Heart right ventricle (tissue), 16 donors: ENCODE data around the gene RPL14. TPM values are rescaled to one million over a fixed set of nuclear protein-coding genes. Genes with fewer than 3 reads are reported as not detected.
A peak's percentile ranks its signal among the peaks of the same experiment; 100 is the strongest.

Experiments used
- ATAC-seq, 8 donors: fragments of 200-7000 bp; cut with Tn5 transposase; one replicate each; pipeline ENCODE4 v1.9.1; 2020; ENCODE audit warnings: mild to moderate bottlenecking in 8 of 8, moderate library complexity in 8 of 8, moderate number of reproducible peaks in 1 of 8
- DNase-seq, 2 donors: peaks; one replicate each; pipeline ENCODE4 v3.0.0-alpha.2; 2020
- H3K27ac ChIP-seq, 10 donors: fragments of 200-600 bp; sonication (generic) in 2 of 10; one replicate each; pipeline versions ENCODE4 v1.5.0 to v1.8.0; 2020 to 2022; ENCODE audit warnings: mild to moderate bottlenecking in 3 of 10
- H3K27me3 ChIP-seq, 7 donors: fragments of 200-600 bp; one replicate each; pipeline ENCODE4 v1.8.0; 2021 to 2022; ENCODE audit warnings: mild to moderate bottlenecking in 2 of 7
- H3K36me3 ChIP-seq, 9 donors: fragments of 200-600 bp; sonication (generic) in 1 of 9; one replicate each; pipeline versions ENCODE4 v1.5.0 to v1.8.0; 2020 to 2022; ENCODE audit warnings: mild to moderate bottlenecking in 2 of 9
- H3K4me1 ChIP-seq, 9 donors: fragments of 200-600 bp; sonication (generic) in 1 of 9; one replicate each; pipeline versions ENCODE4 v1.5.0 to v1.8.0; 2020 to 2022; ENCODE audit warnings: mild to moderate bottlenecking in 4 of 9
- H3K4me3 ChIP-seq, 10 donors: fragments of 200-600 bp; sonication (generic) in 2 of 10; one replicate each; pipeline versions ENCODE4 v1.5.0 to v1.8.0; 2020 to 2022; ENCODE audit warnings: mild to moderate bottlenecking in 7 of 10, moderate library complexity in 2 of 10
- H3K9me3 ChIP-seq, 11 donors: fragments of 200-600 bp in 10 of 11; sonication (generic) in 2 of 11; one replicate each; pipeline versions ENCODE4 v1.5.0 to v1.8.0; 2013 to 2022; ENCODE audit warnings: mild to moderate bottlenecking in 2 of 11, control low read depth in 1 of 11, moderate library complexity in 1 of 11
- WGBS, 2 donors: extraction: QIAGEN DNeasy Blood & Tissue Kit; methylation state at CpG; one replicate each; pipeline ENCODE4 v1.1.7; 2013; ENCODE audit warnings: inconsistent platforms in 1 of 2; 5-methylcytosine and 5-hydroxymethylcytosine counted together
- intact Hi-C, 10 donors: fragments of 100-400 bp; cut with DNase I; formaldehyde crosslinking; loops; one replicate each; pipeline versions ENCODE4 v1.11.1 to v1.14.2; 2022
- polyA plus RNA-seq, 2 donors: library from polyadenylated mRNA; stranded (reverse); fragments of 200-250 nt; gene quantifications; one replicate each; pipeline ENCODE4 v1.2.3, GENCODE V29; 2013
- total RNA-seq, 10 donors: library from RNA; stranded (reverse); fragmentation: NEBNext Ultra II Directional in 3 of 10; extraction: Animal tissue kit (Norgen Biotek cat#: 25700) in 3 of 10; gene quantifications; one replicate each; pipeline versions ENCODE4 v1.2.1 to v1.2.4, GENCODE V29; 2021 to 2023
- TF ChIP-seq, protein P1 (sequence below), 9 donors: fragments of 200-600 bp; sonication (generic) in 2 of 9; IDR thresholded peaks; one replicate each; pipeline versions ENCODE4 v1.5.0 to v1.8.0; 2021 to 2022; ENCODE audit warnings: antibody characterized with exemption in 9 of 9, mild to moderate bottlenecking in 5 of 9, moderate library complexity in 1 of 9
- donor health status: Arrhythmogenic right ventricular cardiomyopathy.
- donor health status: ischemic (EF 13 %, LVEDD 7.1; RV severe dilation, severe dysfunction).
- donor health status: healthy with polysubstance abuse.
- donor health status: DM: no; HTN: yes; CAD: no.
- donor health status: DM: no; HTN: no; CAD: no.
- donor health status: ischemic (EF 25% LVEDD 6.9; RV normal size, moderate dysfunction).
- donor health status: ischemic (EF 25% LVEDD 5.7; RV mildly dilated, moderate dysfunction).
- donor health status: healthy.
- donor health status: DM: yes; HTN: yes; CAD: no.
- donor health status: Ischemic cardiomyopathy.
- donor health status: ischemic (EF 35%, LVEDD 5.7; RV mildly dilated, moderate dysfunction).
- donor health status: nonischemic (EF 11% LVEDD 7.7; RV severe dilation, severe dysfunction).
- donor health status: DM: yes; HTN: yes; CAD: no.
- donor health status: PGD.
- donor health status: ischemic (EF 29% LVEDD 5.4; RV normal size, mild dysfunction).
- donor health status: nonischemic (EF 23%, LVEDD 6.1; RV moderate dilation, normal function).

RPL14 gene
- total and polyA plus RNA-seq, 12 donors = 882 to 1,433 (median 1,010) TPM

DNA sequence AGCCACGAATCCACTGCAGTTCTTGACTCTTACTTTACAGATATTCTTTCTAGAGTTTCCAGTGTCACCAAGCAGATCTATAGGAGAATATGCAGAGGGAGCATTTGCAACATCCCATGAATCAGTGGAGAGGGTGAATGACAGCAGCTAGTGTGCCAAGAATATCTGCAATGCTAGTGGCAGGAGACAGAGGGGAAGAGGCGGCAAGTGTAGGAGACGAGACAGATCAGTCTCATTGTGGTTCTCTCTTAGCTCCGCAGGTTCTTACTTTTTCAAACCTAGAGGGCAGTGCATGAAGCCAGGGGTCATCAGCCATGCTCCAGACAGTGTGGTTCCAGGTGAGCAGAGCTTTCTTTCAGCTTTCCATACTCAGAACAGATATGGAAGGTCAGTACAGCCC, 20.5 kb downstream of the RPL14 start:
- H3K27ac ChIP-seq = peak overlapping the region in 6 of 10 donors; percentile 71 to 92 (median 76)
- 33 to 36% methylated on average over 4 of the region's 4 CpGs for WGBS, 2 donors
- H3K36me3 ChIP-seq = peaks cover 0 to 44% (median 26%) of the 10 kb centered on the region in 9 donors
- no peak for DNase-seq
- peak overlapping the region in 9 of 10 donors; percentile 71 to 94 (median 83) for H3K4me3 ChIP-seq
- H3K9me3 ChIP-seq = no peaks in the 10 kb centered on the region
- peaks cover 0 to 17% (median 11%) of the 10 kb centered on the region in 9 donors for H3K4me1 ChIP-seq
- TF ChIP-seq, protein P1, sequence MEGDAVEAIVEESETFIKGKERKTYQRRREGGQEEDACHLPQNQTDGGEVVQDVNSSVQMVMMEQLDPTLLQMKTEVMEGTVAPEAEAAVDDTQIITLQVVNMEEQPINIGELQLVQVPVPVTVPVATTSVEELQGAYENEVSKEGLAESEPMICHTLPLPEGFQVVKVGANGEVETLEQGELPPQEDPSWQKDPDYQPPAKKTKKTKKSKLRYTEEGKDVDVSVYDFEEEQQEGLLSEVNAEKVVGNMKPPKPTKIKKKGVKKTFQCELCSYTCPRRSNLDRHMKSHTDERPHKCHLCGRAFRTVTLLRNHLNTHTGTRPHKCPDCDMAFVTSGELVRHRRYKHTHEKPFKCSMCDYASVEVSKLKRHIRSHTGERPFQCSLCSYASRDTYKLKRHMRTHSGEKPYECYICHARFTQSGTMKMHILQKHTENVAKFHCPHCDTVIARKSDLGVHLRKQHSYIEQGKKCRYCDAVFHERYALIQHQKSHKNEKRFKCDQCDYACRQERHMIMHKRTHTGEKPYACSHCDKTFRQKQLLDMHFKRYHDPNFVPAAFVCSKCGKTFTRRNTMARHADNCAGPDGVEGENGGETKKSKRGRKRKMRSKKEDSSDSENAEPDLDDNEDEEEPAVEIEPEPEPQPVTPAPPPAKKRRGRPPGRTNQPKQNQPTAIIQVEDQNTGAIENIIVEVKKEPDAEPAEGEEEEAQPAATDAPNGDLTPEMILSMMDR (IDR thresholded peaks at IDR 0.05) = no peak
- peak in 6 of 8 donors; percentile 13 to 46 (median 38) for ATAC-seq
- intact Hi-C loops = loop anchor here in 4 of 10 donors (2.0 to 10.0 kb wide), 3 partner anchors 45 to 47 kb away; partner anchors contain the start of gene ZNF621 (in 4 of the 4)
- no peaks in the 10 kb centered on the region for H3K27me3 ChIP-seq

DNA sequence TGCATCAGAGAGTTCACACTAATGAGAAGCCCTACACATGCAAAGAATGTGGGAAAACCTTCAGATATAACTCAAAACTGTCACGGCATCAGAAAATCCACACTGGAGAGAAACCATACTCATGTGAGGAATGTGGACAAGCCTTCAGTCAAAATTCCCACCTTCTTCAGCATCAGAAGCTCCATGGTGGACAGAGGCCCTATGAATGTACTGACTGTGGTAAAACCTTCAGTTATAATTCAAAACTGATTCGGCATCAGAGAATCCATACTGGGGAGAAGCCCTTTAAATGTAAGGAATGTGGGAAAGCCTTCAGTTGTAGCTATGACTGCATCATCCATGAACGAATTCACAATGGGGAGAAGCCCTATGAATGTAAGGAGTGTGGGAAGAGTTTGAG, 30.0 kb downstream of the RPL14 start:
- WGBS, 2 donors = 98% methylated on average over 3 of the region's 3 CpGs
- no peaks in the 10 kb centered on the region for H3K27me3 ChIP-seq
- TF ChIP-seq, protein P1 (IDR thresholded peaks at IDR 0.05) = no peak
- H3K27ac ChIP-seq = no peak overlapping the region
- intact Hi-C loops = no loop called here
- no peak for ATAC-seq
- no peak overlapping the region for H3K4me3 ChIP-seq
- peaks cover 0 to 72% (median 55%) of the 10 kb centered on the region in 9 donors for H3K36me3 ChIP-seq
- H3K4me1 ChIP-seq = no peaks in the 10 kb centered on the region
- DNase-seq = no peak
- peaks cover 0 to 35% (median 16%) of the 10 kb centered on the region in 11 donors for H3K9me3 ChIP-seq

GRCh38 chr3:40490916-40491315, 33.8 kb downstream of the RPL14 start:
- TF ChIP-seq, protein P1 (IDR thresholded peaks at IDR 0.05) = no peak
- no peaks in the 10 kb centered on the region for H3K27me3 ChIP-seq
- H3K36me3 ChIP-seq = peaks cover 0 to 35% (median 23%) of the 10 kb centered on the region in 9 donors
- H3K9me3 ChIP-seq = peaks cover 0 to 32% (median 16%) of the 10 kb centered on the region in 11 donors
- H3K27ac ChIP-seq = no peak overlapping the region
- no peak for DNase-seq
- no peak for ATAC-seq
- intact Hi-C loops = no loop called here
- no peak overlapping the region for H3K4me3 ChIP-seq
- H3K4me1 ChIP-seq = no peaks in the 10 kb centered on the region
- 94 to 97% methylated on average over 5 of the region's 5 CpGs for WGBS, 2 donors

- Histone ChIP-seq H3K4me3 (no peak overlapping the region), H3K9me3 (no peaks in the 10 kb centered on the region), H3K27me3 (no peaks in the 10 kb centered on the region), H3K27ac (no peak overlapping the region), H3K4me1 (no peaks in the 10 kb centered on the region), H3K36me3 (no peaks in the 10 kb centered on the region)
- ATAC-seq (no peak), DNase-seq (no peak)
- 50 to 56% methylated on average over 2 of the region's 2 CpGs for WGBS, 2 donors
- TF ChIP-seq, protein P1 (IDR thresholded peaks at IDR 0.05) = no peak
- intact Hi-C loops = no loop called here
Observed at GRCh38 chr3:40494698-40495097, 37.6 kb downstream of the RPL14 start.
